ENCODE data around the gene FGD1.
A peak's percentile ranks its signal among the peaks of the same experiment; 100 is the strongest.
"Not testable (repeated sequence)": the region's sequence is repeated elsewhere in the genome, so short reads cannot be mapped to it uniquely, and the experiment has no call there.

FGD1 gene

GRCh38 chrX:54495814-54496516 is at the start of gene FGD1:
TSS of gene FGD1 (minus strand) at chrX:54496234. CDS start at chrX:54495432, 802 bp downstream.
- DNase-seq (ENCODE audit: low read depth in 2 of 2), result peak; percentile 22 to 46

- DNase-seq (ENCODE audit: low read depth in 2 of 2), result not testable (repeated sequence)
Observed at GRCh38 chrX:54542239-54542638, 46.2 kb upstream of the FGD1 start.

DNA sequence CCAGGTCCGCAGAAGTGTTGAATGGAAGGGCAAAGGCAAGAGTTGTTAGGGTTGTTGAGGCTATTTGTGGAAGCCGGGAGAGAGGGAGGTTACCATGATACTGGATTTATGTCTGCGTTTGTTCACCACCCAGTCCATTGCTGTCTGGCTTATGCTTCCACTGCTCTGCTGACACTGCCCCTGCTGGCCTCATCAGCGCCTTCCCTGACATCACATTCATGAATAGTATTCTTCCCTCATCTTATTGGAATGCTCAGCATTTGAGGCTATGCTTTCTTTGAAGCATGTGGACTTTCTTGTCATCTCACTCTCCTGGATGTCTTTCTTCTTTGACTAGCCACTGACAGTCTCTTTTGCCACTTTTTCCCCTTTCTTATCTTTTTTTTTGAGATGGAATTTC is 44.3 kb upstream of the FGD1 start:
- DNase-seq (ENCODE audit: low read depth in 2 of 2), result no peak

- no peak for DNase-seq (ENCODE audit: low read depth in 2 of 2)
Observed at GRCh38 chrX:54534271-54534670, 38.2 kb upstream of the FGD1 start.

- DNase-seq (ENCODE audit: low read depth in 2 of 2), result no peak
Observed at GRCh38 chrX:54530357-54530900, 34.4 kb upstream of the FGD1 start.

DNA sequence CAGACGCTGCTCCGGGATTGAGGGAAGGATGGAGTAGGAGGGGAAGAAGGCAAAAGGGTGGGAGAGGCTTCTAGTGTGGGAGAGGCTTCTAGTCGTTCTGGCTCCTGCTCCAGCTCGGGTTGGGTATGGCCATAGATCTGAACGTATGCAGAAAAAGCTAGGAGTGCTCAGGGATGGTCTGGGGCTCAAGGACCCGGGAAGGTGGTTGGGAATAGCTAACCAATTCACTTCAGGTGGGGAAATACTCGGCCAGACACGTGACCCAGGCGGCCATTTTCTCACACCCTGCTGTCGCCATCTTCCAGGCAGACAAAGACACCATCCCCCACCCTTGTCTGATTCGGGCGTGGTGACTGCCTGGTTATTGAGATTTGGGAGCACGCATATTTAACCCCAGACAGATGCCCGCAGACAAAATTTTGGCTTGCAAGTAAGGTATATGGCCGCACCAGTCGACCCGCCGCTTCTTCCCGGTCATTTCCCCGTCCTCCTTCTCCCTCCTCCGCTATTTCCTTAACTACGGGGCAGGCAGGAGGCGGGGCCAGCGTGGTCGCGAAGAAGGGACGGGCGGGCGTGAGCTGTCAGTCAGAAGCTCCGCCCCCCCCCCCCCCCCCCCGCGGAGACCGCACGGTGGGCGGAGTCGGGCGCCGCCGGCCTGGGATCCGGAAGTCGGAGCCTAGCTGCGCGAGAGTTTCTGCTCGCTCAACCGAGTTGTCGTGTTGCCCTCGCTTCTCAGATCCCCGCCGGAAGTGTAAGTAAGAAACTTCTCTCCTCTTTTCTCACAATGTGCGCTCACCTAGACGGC is 33.7 kb upstream of the FGD1 start, which contains the start of gene GNL3L:
Gene GNL3L (plus strand): TSS at position 668 of the 805 bp plus-strand sequence. CDS start 2,348 bp downstream, outside the sequence.
- DNase-seq (ENCODE audit: low read depth in 2 of 2), result peak; percentile 56 to 62

DNA sequence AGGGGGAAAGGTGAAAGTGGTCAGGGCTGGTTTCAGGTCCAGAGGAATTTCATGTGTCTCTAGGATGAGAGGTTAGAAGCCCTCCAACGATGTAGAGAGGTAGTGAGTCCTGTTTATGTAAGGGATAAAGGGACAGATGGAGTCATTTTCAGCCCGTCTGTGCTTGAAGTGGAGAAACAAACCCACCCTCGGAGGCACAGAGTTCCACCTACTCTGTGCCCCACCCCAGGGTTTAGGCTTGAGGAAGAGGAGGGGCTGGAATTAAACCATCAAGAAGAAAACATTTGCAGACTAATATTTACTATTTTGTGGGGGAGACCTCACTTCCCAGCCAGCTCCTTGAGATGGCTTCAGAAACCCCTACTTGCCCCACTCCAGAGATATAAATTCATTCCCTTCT is 33.1 kb upstream of the FGD1 start:
- no peak for DNase-seq (ENCODE audit: low read depth in 2 of 2)

GRCh38 chrX:54509400-54509799 is 13.4 kb upstream of the FGD1 start:
- DNase-seq (ENCODE audit: low read depth in 2 of 2), result no peak

DNA sequence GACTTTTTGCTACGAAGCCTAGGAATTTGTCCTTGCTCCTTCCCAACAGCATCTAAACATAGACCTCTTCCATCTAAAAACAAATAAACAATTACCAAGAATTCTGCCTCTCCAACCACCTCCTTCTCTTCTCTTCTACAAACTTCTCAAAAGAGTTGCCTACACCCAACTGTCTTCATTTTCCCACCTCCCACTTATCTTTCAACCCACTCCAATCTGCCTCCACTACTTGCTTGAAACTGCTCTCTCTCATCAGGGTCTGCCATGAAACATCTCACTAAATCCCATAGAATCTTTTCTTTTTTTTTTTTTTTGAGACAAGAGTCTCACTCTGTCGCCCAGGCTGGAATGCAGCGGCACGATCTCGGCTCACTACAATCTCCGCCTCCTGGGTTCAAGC is 902 bp upstream of the FGD1 start:
- no peak for DNase-seq (ENCODE audit: low read depth in 2 of 2)

DNA sequence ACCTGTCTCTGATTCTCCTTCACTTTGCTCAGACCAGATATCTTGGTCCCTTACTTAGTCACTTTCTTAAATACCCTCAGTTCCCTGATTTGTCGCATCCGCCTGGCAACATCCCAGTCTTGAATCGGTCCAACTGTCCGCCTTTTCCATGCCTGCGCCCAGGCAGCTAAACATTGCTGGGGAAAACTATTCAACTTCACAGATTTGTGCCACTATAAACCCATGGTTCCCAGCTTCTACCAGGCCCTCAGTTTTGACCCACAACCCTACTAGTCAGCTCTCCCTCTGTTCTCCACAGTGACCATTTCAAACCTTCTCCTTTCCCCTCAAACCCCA is 451 bp upstream of the FGD1 start:
- no peak for DNase-seq (ENCODE audit: low read depth in 2 of 2)

- DNase-seq (ENCODE audit: low read depth in 2 of 2), result no peak
Observed at GRCh38 chrX:54494989-54495813, 833 bp downstream of the FGD1 start.

- no peak for DNase-seq (ENCODE audit: low read depth in 2 of 2)
Observed at GRCh38 chrX:54494166-54494988, 1.7 kb downstream of the FGD1 start.

DNA sequence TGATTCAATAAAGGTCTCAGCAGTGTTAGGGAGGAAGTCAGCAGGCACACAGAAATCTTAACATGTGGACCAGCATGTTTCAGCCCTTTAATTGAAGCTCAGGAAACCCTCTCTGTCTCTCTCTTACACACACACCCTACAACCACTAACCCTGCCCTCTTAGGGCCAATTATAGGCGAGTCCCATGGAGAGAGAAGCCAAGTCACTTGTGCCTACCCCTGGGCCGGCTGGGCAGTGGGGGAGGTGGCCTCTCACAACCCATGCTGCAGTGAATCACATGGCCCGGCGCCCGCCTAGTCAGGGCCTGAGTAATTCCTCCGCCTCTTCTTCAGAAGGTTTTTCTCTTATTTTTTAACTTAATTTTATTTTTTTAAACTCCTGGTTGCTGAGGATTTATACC is 3.7 kb downstream of the FGD1 start:
- DNase-seq (ENCODE audit: low read depth in 2 of 2), result no peak

- DNase-seq (ENCODE audit: low read depth in 2 of 2), result not testable (repeated sequence)
Observed at GRCh38 chrX:54489819-54490218, 6.2 kb downstream of the FGD1 start.

DNA sequence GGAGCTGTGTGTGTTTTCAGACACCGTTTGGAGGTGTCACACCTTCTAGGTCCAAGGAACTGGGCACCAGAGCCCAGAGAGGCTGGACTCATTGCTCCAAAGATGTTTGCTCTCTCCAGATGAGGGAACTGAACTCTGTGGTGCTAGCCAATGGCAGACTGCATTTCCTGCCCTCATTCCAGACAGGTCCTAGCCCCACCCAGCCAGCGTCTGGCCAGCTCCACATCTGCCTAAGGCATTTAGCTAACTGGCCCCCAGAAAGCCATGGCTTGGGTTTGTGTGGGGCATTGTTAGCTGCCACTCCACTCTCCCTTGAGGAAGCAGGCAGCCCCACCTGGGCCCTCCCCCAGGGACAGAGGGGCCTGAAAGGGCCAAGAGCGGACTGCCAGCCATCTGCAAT is 11.4 kb downstream of the FGD1 start:
- no peak for DNase-seq (ENCODE audit: low read depth in 2 of 2)

- no peak for DNase-seq (ENCODE audit: low read depth in 2 of 2)
Observed at GRCh38 chrX:54483946-54484345, 12.1 kb downstream of the FGD1 start.

DNA sequence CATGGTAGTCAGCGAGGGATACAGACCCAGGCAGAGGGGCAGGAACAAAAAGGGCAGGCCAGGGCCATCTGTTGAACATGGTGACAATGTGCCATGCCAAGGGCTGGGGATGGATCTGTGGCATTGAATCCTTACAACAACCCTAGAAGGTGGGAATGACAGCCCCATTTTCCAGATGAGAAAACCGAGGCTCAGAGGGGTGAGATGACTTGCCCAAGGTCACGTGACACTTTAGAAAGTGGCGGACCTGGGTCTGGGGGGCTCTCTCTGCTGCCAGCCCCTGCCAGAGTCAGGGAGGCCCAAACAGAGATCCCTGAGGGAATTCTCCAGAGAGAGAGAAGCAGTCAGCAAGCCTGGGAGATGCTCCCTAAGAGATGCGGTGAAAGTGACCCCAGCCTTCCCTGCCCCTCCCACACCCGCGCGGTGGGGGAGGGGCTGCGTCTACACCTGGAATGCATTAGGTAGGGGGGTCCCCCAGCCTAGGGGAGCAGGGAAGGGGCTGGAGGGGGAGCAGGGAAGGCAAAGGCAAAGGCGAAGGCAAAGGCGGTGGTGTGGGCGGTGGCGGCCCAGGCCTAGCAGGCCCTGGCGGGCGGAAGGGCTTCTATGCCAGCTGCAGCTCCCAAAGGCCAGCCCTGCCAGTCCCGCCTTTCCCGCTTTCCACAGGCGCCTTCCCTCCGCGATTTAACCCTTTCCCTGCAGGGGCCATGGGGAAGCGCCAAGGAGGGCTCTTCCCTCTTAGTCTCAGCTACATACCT is 13.0 kb downstream of the FGD1 start:
- DNase-seq (ENCODE audit: low read depth in 2 of 2), result no peak

DNA sequence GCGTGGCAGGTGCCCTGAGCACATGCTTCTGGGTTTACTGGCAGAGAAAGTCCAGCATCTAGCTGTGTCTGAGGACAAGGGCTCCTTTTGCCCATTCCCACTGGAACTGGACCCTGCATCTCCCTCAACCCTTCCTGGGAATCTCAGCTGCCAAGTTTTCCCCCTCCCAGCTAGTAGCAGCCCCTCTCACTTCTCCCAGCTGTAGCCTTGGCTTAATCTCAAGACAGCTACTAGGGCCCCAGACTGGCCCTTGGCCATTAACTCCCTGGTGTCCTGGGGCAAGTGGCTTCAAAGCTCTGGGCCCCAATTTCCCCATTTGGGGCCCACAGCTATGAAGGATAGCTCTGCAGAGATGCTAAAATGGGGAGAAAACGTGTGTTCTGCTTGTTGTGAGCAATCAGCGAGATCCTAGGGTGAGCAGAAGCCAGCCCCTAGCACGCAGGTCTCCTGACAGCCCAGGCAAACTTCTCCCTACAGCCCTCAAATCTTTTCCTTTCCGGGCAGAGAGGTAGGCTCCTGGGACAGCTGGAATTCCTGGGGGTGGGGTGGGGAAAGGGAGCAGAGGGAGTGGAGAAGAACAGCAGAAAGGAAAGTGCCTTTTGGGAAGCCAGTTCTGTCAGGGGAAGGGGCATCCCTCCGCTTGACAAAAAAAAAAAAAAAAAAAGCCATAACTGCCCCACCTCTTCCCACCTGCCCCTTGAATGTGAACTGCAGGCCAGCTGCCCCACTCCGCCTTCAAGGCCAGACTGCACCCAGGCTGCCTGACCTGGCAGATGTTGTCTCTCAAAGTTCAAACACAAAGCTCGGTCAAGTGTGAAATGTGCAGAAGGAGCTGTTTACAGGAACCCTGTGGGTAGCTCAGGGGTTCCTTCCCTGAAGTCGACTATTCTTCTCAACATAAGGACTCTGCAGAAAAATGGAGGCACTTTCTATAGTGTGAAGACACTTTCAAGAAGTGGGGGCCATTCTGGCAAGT is 16.6 kb downstream of the FGD1 start:
- no peak for DNase-seq (ENCODE audit: low read depth in 2 of 2)
